Cardiac septum (tissue), 1 donor: Measurements from ENCODE around the gene FAM184A. TPM values are rescaled to one million over a fixed set of nuclear protein-coding genes. Genes with fewer than 3 reads are reported as not detected.

Experiments used
- DNase-seq: peaks from one replicate; pipeline ENCODE4 v3.0.0-alpha.2; 2020; ENCODE audit warnings: low spot score
- intact Hi-C: fragments of 100-400 bp; cut with DNase I; formaldehyde crosslinking; loops from one replicate; pipeline ENCODE4 v1.14.0; 2022
- microRNA-seq: library from miRNA; unstranded; fragments of <30 nt; microRNA quantifications from one replicate; pipeline ENCODE4 v1.2.0, GENCODE V29; 2020
- total RNA-seq: library from RNA; stranded (reverse); fragmentation: NEBNext Ultra II Directional; extraction: Animal tissue kit (Norgen Biotek cat#: 25700); gene quantifications from one replicate; pipeline ENCODE4 v1.2.1, GENCODE V29; 2021
- donor health status: DM: no; HTN: no; CAD: no.

The FAM184A gene
- total RNA-seq, 1 donor from 2014 or later, result 0.40 TPM

DNA sequence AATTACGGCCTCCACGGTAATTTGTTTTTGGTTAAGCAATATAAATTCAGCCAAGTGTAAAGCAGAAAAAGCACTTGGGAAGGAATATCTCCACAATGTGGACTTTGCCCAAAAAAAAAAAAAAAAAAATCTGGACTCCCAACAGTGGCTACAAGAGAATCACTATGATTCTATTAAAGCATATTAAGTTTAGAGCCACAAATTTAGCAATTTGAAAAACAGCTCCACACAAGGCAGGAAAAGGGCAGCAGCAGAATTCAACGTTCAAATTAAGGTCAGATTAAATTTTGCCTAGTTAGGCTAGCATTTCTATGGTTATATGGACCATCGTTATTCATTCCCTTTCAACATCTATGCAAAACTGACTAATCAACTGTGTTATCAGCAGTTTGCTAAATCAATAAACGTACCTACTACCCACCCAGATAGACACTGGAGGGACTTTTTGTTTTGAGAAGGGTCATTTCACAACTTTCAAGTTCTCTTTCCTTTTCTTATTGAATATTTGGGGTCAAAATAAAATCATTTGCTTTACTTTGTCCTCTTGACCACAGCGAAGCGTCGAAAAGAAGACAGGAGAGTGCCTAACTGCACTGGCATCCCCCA is 144.5 kb downstream of the FAM184A start:
- intact Hi-C loops, result loop anchor here (1.0 kb wide), 1 partner anchor 41 kb away; no protein-coding TSS in a partner anchor
- no peak for DNase-seq

DNA sequence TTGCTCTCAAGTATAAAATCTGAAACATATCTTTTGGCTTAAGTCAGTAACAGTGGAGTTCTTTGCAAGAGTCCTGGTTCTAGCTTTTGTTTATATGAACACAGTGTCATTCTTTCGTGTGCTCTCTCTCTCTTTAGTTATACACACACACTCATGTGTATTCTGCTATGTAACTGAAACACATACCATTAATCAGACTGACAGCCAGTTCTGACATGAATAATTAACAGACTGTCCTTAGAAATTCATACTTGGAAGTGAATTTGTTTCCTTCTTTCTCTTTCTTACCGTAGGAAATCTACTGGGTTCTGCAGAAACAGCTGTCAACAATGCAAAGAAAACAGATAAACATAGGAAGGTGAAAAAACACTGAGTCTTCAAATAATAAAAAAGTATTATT is 146.0 kb downstream of the FAM184A start:
- DNase-seq, result no peak
- intact Hi-C loops, result no loop called here

DNA sequence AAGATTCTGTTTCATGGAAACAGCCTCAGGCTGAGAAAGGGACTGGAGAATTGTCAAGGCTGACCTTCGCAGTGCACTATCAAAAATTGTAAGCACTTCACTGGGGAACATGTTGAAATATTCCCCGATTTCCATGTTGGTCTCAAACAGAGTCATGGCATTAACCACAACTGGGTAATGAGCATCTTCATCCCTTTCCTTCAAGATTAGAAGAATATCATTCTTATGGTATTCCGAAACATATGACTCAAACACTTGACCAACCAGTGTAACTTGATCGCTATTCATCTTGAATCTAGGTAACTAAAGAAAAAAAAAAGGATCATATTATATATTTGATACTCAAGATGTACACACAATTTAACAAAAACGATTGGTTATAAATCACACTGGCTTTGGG is 147.0 kb downstream of the FAM184A start:
- intact Hi-C loops, result no loop called here
- DNase-seq, result no peak

DNA sequence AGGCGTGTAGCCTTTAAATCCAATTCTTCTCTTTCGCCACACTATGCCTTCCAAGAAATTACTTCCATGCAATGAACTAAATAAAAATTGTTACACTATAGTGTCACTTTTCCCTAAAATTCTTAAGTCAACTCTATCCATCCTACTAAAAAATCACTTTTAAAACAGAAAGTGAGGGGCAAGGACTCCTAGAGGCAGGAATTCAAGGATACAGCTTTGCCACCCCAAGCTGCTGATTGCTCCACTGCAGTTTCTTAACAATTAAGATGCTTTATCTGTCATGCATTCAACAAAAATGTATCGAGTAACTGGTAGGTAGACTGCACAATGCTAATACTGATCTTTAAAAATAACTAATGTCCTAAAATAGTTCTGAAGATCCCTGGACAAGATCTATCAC is 147.8 kb downstream of the FAM184A start:
- intact Hi-C loops, result no loop called here
- no peak for DNase-seq

DNA sequence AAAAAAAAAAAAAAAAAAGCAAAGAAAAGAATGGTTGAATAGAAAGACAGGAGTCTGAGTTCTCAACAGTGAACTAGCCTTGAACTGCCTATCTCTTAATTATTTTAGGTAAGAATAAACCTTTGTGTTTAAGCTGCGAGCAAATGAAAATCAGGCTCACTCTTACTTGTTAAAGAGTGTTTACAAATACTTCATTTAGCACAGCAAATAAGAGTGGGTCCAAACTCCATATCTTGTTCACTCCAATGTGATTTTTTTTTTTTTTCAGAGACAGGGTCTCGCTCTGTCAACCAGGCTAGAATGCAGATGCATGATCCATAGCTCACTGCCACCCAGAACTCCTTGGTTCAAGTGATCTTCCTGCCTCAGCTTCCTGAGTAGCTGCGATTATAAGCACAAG is 155.4 kb downstream of the FAM184A start:
- intact Hi-C loops, result no loop called here
- DNase-seq, result no peak

DNA sequence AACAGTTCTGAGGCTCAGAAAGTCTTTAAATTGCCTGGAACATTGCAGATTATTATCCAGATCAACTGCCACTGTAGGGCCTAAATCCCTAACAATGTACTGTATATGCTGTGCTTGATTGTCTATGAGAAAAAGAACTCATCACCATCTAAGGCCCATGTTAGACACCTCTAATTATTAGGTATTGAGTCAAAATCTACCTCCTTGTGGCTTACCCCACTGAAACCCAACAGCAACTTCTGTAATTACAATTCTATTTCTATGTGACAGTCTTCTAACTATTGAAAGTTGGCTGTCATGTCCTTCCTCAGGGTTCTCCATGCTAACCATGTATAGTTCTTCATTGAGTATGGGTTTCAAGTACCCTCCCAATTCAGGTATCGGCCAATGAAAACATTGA is 157.4 kb downstream of the FAM184A start:
- intact Hi-C loops, result no loop called here
- no peak for DNase-seq

DNA sequence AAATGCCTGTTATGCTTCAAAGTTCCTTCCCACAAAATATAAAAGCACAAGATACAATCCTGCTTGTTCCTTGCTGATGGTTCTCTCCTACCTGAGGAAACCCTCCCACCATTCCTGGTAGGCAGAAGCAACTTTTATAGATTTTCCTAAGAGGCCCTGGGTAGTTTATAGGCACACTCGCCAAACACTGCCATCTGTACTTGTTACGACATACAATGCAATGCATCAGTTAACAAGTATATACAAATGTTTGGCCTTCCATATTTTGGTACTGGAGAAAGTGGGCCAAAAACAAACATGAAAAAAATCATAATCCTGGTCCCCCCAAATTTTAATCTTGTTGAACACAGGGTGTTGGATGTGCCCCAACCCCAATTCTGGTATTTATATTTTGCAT is 160.1 kb downstream of the FAM184A start:
- intact Hi-C loops, result no loop called here
- no peak for DNase-seq

DNA sequence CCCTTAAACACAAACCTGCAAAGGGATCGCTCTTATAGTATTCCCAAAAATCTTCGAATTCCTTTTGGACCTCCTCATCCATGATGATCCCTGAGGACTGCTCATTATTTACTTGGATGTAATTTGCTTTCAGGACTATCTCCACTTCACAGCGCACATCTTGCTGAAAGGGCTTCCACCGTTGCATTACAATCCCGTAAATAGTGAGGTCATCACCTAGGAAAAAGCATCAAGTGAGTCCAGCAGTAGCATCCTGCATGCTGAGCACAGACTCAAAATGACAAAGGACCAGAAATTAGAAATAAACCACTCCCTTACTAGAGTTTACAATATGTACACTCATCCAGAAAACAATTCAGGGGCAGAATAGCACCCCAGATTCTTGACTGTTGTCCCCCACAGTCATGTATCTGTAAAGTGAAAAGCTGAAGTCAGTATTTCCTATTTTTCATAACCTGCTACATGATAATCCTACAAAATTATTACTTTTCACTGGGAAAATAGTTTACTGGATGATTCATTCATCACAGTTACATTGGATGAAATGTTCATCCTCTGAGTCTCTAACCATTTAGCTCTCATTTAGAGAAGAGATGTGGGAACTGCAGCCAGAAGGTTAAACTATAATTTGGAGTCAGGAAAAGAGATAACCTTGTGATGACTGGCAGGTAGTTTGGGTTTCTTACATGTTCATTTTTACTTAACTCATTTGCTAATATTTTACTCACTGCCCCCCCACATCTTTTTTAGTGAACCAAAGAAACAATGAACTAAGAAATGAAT is 160.7 kb downstream of the FAM184A start:
- no peak for DNase-seq
- intact Hi-C loops, result no loop called here

DNA sequence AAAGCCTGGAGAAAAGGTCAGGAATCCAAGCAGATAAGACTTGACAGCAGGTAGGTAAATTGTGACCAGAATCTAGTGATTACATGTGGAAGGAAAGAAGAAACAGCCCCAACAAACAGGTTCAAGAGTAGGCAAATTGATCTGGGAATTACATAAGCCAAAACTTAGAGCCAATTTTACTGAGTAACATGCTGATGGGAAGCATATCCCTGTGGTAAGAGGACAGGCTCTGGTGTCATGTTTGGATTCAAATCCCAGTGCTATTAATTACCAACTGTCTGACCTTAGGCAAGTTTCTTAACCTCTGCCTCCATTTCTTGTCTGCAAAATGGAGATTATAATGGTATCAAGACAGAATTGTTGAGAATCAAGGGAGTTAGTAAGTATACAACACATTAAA is 163.9 kb downstream of the FAM184A start:
- DNase-seq, result no peak
- intact Hi-C loops, result no loop called here

DNA sequence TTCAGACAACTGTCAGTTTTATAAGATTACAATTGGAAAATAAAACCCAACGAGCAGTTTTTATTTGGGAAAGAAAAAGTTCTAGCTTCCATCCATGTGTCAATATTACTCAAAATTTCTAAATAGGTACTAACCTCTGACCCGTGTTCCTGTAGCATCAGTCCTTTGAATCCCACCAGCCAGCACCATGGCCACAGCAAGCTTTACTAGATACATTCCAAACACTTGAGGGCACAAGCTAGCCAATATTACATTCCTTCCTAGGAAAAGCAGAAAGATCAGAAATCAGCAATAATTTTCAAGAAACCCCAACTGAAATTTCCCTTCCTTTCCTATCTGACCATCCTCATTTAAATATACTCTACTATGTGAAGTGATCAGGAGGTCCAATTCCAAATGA is 165.3 kb downstream of the FAM184A start:
- DNase-seq, result no peak
- intact Hi-C loops, result no loop called here

DNA sequence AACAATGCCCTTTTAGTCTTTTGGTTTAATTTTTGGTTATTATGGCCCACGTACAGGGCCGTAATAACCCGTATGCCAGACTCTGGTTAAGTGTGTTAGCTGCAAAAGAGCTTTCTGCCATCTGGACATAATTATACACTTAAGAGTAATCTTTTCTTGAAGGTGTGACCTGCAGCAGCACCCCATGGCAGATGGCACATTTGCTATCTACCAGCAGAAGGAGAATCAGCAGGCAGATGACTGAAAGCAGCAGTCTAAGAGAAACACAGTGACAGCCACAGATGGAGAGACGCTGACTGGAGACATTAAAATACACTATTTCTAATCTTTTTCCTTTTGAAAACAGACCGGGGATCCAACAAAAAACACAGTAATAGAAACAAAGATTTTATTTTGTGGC is 165.8 kb downstream of the FAM184A start:
- intact Hi-C loops, result no loop called here
- no peak for DNase-seq

Small RNA genes lying within 50 kb of the gene (microRNA-seq; reads per million reads assigned to microRNA genes)
- not detected for gene MIR548B

Other genes starting within 250 kb of the FAM184A start
- 18.8 TPM for gene ASF1A, start 184.5 kb downstream of the FAM184A start, total RNA-seq
- 6.8 TPM for gene MCM9, start 143.5 kb downstream of the FAM184A start, total RNA-seq